ENCODE results near the gene KIAA0513. TPM values are rescaled to one million over a fixed set of nuclear protein-coding genes. Genes with fewer than 3 reads are reported as not detected.
A peak's percentile ranks its signal among the peaks of the same experiment; 100 is the strongest.

KIAA0513 gene
- total RNA-seq, 1 experiment from 2014 or later = 8.7 TPM

- in situ Hi-C loops (cut with HindIII; ENCODE audit: low pct_unique_long_range_greater_than_20kb, low sequenced_read_pairs) (no loop called here), intact Hi-C loops (cut with micrococcal nuclease; ENCODE audit: unreplicated experiment) (loop anchor here (10.0 kb wide), 1 partner anchor 125 kb away; no protein-coding TSS in a partner anchor)
- no peak for TF ChIP-seq TCF7L2 (IDR thresholded peaks at IDR 0.05; ENCODE audit: low read depth, low read length)
- TF ChIP-seq SIN3A (IDR thresholded peaks at IDR 0.05; ENCODE audit: borderline replicate concordance, insufficient read depth, low read depth, low read length) = no peak
- no TSS peak for BruUV-seq (replicated peaks)
- no peak overlapping the region for H3K4me3 ChIP-seq (ENCODE audit: low read depth in 2 of 2, low read length in 2 of 2)
- H3K27ac ChIP-seq (ENCODE audit: low read length) = no peak overlapping the region
- H3K27me3 ChIP-seq (ENCODE audit: control insufficient read depth, insufficient read depth, low read length) = no peaks in the 10 kb centered on the region
- H3K36me3 ChIP-seq (ENCODE audit: control insufficient read depth, insufficient read depth, low read length) = no peaks in the 10 kb centered on the region
- H3K9me3 ChIP-seq (ENCODE audit: control insufficient read depth, insufficient read depth, low read depth, low read length) = no peaks in the 10 kb centered on the region
- ATAC-seq (no peak), DNase-seq (ENCODE audit: low read depth, low spot score) (no peak)
- H3K4me1 ChIP-seq (ENCODE audit: control insufficient read depth, insufficient read depth, low read length) = no peaks in the 10 kb centered on the region
- CTCF ChIA-PET = no interaction called here
- POLR2A ChIA-PET = no interaction called here
Observed at GRCh38 chr16:85110105-85110504, 82.5 kb downstream of the KIAA0513 start.

GRCh38 chr16:85111184-85111583 lies 83.6 kb downstream of the KIAA0513 start:
- intact Hi-C loops (cut with micrococcal nuclease; ENCODE audit: unreplicated experiment) (loop anchor here (10.0 kb wide), 1 partner anchor 124 kb away; no protein-coding TSS in a partner anchor), in situ Hi-C loops (cut with HindIII; ENCODE audit: low pct_unique_long_range_greater_than_20kb, low sequenced_read_pairs) (no loop called here)
- no peaks in the 10 kb centered on the region for H3K27me3 ChIP-seq (ENCODE audit: control insufficient read depth, insufficient read depth, low read length)
- ChIA-PET POLR2A (no interaction called here), CTCF (no interaction called here)
- no peak for TF ChIP-seq CTCF (IDR thresholded peaks at IDR 0.05)
- TF ChIP-seq REST (IDR thresholded peaks at IDR 0.05; ENCODE audit: insufficient read depth in 1 of 2, low read depth in 2 of 2, low read length in 1 of 2) = no peak
- no peak for TF ChIP-seq POLR2AphosphoS5 (IDR thresholded peaks at IDR 0.05; ENCODE audit: low read depth, low read length)
- no peak for TF ChIP-seq SIN3A (IDR thresholded peaks at IDR 0.05; ENCODE audit: borderline replicate concordance, insufficient read depth, low read depth, low read length)
- TF ChIP-seq TCF7L2 (IDR thresholded peaks at IDR 0.05; ENCODE audit: low read depth, low read length) = no peak
- H3K36me3 ChIP-seq (ENCODE audit: control insufficient read depth, insufficient read depth, low read length) = no peaks in the 10 kb centered on the region
- no peak for DNase-seq (ENCODE audit: low read depth, low spot score)
- no peaks in the 10 kb centered on the region for H3K9me3 ChIP-seq (ENCODE audit: control insufficient read depth, insufficient read depth, low read depth, low read length)
- H3K4me3 ChIP-seq (ENCODE audit: low read depth in 2 of 2, low read length in 2 of 2) = no peak overlapping the region
- ATAC-seq = no peak
- no TSS peak for BruUV-seq (replicated peaks)
- no peaks in the 10 kb centered on the region for H3K4me1 ChIP-seq (ENCODE audit: control insufficient read depth, insufficient read depth, low read length)
- no peak overlapping the region for H3K27ac ChIP-seq (ENCODE audit: low read length)

GRCh38 chr16:85112364-85112763 lies 84.8 kb downstream of the KIAA0513 start, which contains the start of gene CIBAR2:
CIBAR2 (minus strand) TSS chr16:85112472; CDS start chr16:85112352, 120 bp downstream.
- no peak for TF ChIP-seq TCF7L2 (IDR thresholded peaks at IDR 0.05; ENCODE audit: low read depth, low read length)
- TF ChIP-seq SIN3A (IDR thresholded peaks at IDR 0.05; ENCODE audit: borderline replicate concordance, insufficient read depth, low read depth, low read length) = no peak
- no peak for TF ChIP-seq POLR2AphosphoS5 (IDR thresholded peaks at IDR 0.05; ENCODE audit: low read depth, low read length)
- TF ChIP-seq CTCF (IDR thresholded peaks at IDR 0.05) = no peak
- no peak for TF ChIP-seq REST (IDR thresholded peaks at IDR 0.05; ENCODE audit: insufficient read depth in 1 of 2, low read depth in 2 of 2, low read length in 1 of 2)
- DNase-seq (ENCODE audit: low read depth, low spot score) (no peak), ATAC-seq (peak; percentile 61; the same call in 1 of the 2 replicates)
- Histone ChIP-seq H3K27ac (ENCODE audit: low read length) (no peak within 1 kb of the TSS), H3K9me3 (ENCODE audit: control insufficient read depth, insufficient read depth, low read depth, low read length) (no peaks in the 10 kb centered on the region), H3K4me3 (ENCODE audit: low read depth in 2 of 2, low read length in 2 of 2) (no peak within 1 kb of the TSS), H3K4me1 (ENCODE audit: control insufficient read depth, insufficient read depth, low read length) (no peaks in the 10 kb centered on the region), H3K27me3 (ENCODE audit: control insufficient read depth, insufficient read depth, low read length) (no peaks in the 10 kb centered on the region), H3K36me3 (ENCODE audit: control insufficient read depth, insufficient read depth, low read length) (no peaks in the 10 kb centered on the region)
- ChIA-PET CTCF (no interaction called here), POLR2A (no interaction called here)
- in situ Hi-C loops (cut with HindIII; ENCODE audit: low pct_unique_long_range_greater_than_20kb, low sequenced_read_pairs) = no loop called here
- BruUV-seq (replicated peaks) = no TSS peak
- intact Hi-C loops (cut with micrococcal nuclease; ENCODE audit: unreplicated experiment) = loop anchor here (10.0 kb wide), 1 partner anchor 122 kb away; no protein-coding TSS in a partner anchor
